Subcutaneous abdominal adipose tissue (tissue), 5 donors: Measurements from ENCODE around the gene TTC1.

Experiments
- H3K27ac ChIP-seq: one replicate; pipeline ENCODE4 v1.7.0; 2013; ENCODE audit warnings: low read depth, mild to moderate bottlenecking, inconsistent platforms, low read length, moderate library complexity
- H3K27me3 ChIP-seq, 5 donors: one replicate each; pipeline ENCODE4 v1.7.0; 2013; ENCODE audit warnings: low read length in 5 of 5, inconsistent platforms in 1 of 5; ENCODE audit not compliant: control insufficient read depth in 5 of 5, insufficient read depth in 4 of 5
- H3K36me3 ChIP-seq, 5 donors: one replicate each; pipeline ENCODE4 v1.7.0; 2013; ENCODE audit warnings: low read length in 5 of 5; ENCODE audit not compliant: control insufficient read depth in 5 of 5, insufficient read depth in 5 of 5
- H3K4me1 ChIP-seq, 5 donors: one replicate each; pipeline ENCODE4 v1.7.0; 2013; ENCODE audit warnings: low read length in 5 of 5, mild to moderate bottlenecking in 3 of 5, moderate library complexity in 1 of 5; ENCODE audit not compliant: control insufficient read depth in 5 of 5, insufficient read depth in 5 of 5
- H3K4me3 ChIP-seq, 5 donors: one replicate each; pipeline ENCODE4 v1.7.0; 2013; ENCODE audit warnings: low read length in 5 of 5, low read depth in 1 of 5
- H3K9ac ChIP-seq, 5 donors: one replicate each; pipeline ENCODE4 v1.7.0; 2013; ENCODE audit warnings: low read length in 5 of 5, mild to moderate bottlenecking in 4 of 5, moderate library complexity in 3 of 5
- H3K9me3 ChIP-seq, 5 donors: one replicate each; pipeline ENCODE4 v1.7.0; 2013; ENCODE audit warnings: low read length in 5 of 5; ENCODE audit not compliant: control insufficient read depth in 5 of 5
- donor health status: healthy.
- donor health status: healthy.
- donor health status: healthy.
- donor health status: healthy.
- donor health status: healthy.

TTC1 gene

GRCh38 chr5:160075073-160075472 is 66.1 kb downstream of the TTC1 start:
- Histone ChIP-seq H3K27me3 (no peaks in the 10 kb centered on the region), H3K27ac (no peak overlapping the region), H3K9me3 (no peaks in the 10 kb centered on the region), H3K4me3 (no peak overlapping the region), H3K36me3 (peaks cover 9 to 19% (median 13%) of the 10 kb centered on the region in 5 donors), H3K4me1 (peaks cover 2 to 20% (median 19%) of the 10 kb centered on the region in 5 donors), H3K9ac (no peak overlapping the region)

- Histone ChIP-seq H3K4me1 (peaks cover 0 to 6% (median 5%) of the 10 kb centered on the region in 5 donors), H3K36me3 (peaks cover 9 to 19% (median 13%) of the 10 kb centered on the region in 5 donors), H3K4me3 (no peak overlapping the region), H3K9me3 (no peaks in the 10 kb centered on the region), H3K27me3 (no peaks in the 10 kb centered on the region), H3K27ac (no peak overlapping the region), H3K9ac (no peak overlapping the region)
Measured at GRCh38 chr5:160076997-160077396, 68.1 kb downstream of the TTC1 start.

- Histone ChIP-seq H3K36me3 (peaks cover 9 to 19% (median 13%) of the 10 kb centered on the region in 5 donors), H3K27ac (no peak overlapping the region), H3K4me3 (no peak overlapping the region), H3K9ac (no peak overlapping the region), H3K4me1 (peaks cover 0 to 7% (median 0%) of the 10 kb centered on the region in 5 donors), H3K9me3 (no peaks in the 10 kb centered on the region), H3K27me3 (no peaks in the 10 kb centered on the region)
Measured at GRCh38 chr5:160079753-160080152, 70.8 kb downstream of the TTC1 start.

GRCh38 chr5:160081495-160081894 is 72.6 kb downstream of the TTC1 start:
- H3K27me3 ChIP-seq: no peaks in the 10 kb centered on the region
- H3K4me1 ChIP-seq: peaks cover 0 to 7% (median 0%) of the 10 kb centered on the region in 5 donors
- no peaks in the 10 kb centered on the region for H3K9me3 ChIP-seq
- no peak overlapping the region for H3K9ac ChIP-seq
- no peak overlapping the region for H3K4me3 ChIP-seq
- H3K36me3 ChIP-seq: peaks cover 9 to 19% (median 13%) of the 10 kb centered on the region in 5 donors
- no peak overlapping the region for H3K27ac ChIP-seq

- H3K9ac ChIP-seq: no peak overlapping the region
- no peak overlapping the region for H3K4me3 ChIP-seq
- no peaks in the 10 kb centered on the region for H3K9me3 ChIP-seq
- H3K27ac ChIP-seq: no peak overlapping the region
- H3K4me1 ChIP-seq: peaks cover 0 to 7% (median 0%) of the 10 kb centered on the region in 5 donors
- peaks cover 7 to 15% (median 9%) of the 10 kb centered on the region in 5 donors for H3K36me3 ChIP-seq
- no peaks in the 10 kb centered on the region for H3K27me3 ChIP-seq
Measured at GRCh38 chr5:160082614-160083500, 73.9 kb downstream of the TTC1 start.

- Histone ChIP-seq H3K4me3 (no peak overlapping the region), H3K9ac (no peak overlapping the region), H3K9me3 (no peaks in the 10 kb centered on the region), H3K27me3 (no peaks in the 10 kb centered on the region), H3K4me1 (peaks cover 0 to 7% (median 0%) of the 10 kb centered on the region in 5 donors), H3K27ac (no peak overlapping the region), H3K36me3 (peaks cover 2 to 9% (median 6%) of the 10 kb centered on the region in 5 donors)
Measured at GRCh38 chr5:160083501-160083900, 74.6 kb downstream of the TTC1 start.

- H3K4me1 ChIP-seq: peaks cover 0 to 7% (median 0%) of the 10 kb centered on the region in 5 donors
- H3K27ac ChIP-seq: no peak overlapping the region
- H3K27me3 ChIP-seq: no peaks in the 10 kb centered on the region
- H3K9ac ChIP-seq: no peak overlapping the region
- no peaks in the 10 kb centered on the region for H3K9me3 ChIP-seq
- H3K4me3 ChIP-seq: no peak overlapping the region
- H3K36me3 ChIP-seq: peaks cover 0 to 3% (median 0%) of the 10 kb centered on the region in 5 donors
Measured at GRCh38 chr5:160084144-160084543, 75.2 kb downstream of the TTC1 start.

GRCh38 chr5:160087199-160087598 is 78.3 kb downstream of the TTC1 start:
- Histone ChIP-seq H3K4me3 (no peak overlapping the region), H3K4me1 (peaks cover 0 to 7% (median 0%) of the 10 kb centered on the region in 5 donors), H3K9ac (no peak overlapping the region), H3K9me3 (no peaks in the 10 kb centered on the region), H3K27me3 (no peaks in the 10 kb centered on the region), H3K27ac (no peak overlapping the region), H3K36me3 (peaks cover 0 to 4% (median 2%) of the 10 kb centered on the region in 5 donors)

GRCh38 chr5:160088805-160089204 is 79.9 kb downstream of the TTC1 start:
- H3K9ac ChIP-seq: no peak overlapping the region
- no peaks in the 10 kb centered on the region for H3K4me1 ChIP-seq
- no peak overlapping the region for H3K27ac ChIP-seq
- H3K4me3 ChIP-seq: no peak overlapping the region
- no peaks in the 10 kb centered on the region for H3K27me3 ChIP-seq
- peaks cover 10 to 20% (median 18%) of the 10 kb centered on the region in 5 donors for H3K36me3 ChIP-seq
- H3K9me3 ChIP-seq: no peaks in the 10 kb centered on the region

GRCh38 chr5:160089531-160089930 is 80.6 kb downstream of the TTC1 start:
- no peak overlapping the region for H3K9ac ChIP-seq
- H3K27me3 ChIP-seq: no peaks in the 10 kb centered on the region
- H3K4me3 ChIP-seq: no peak overlapping the region
- H3K4me1 ChIP-seq: no peaks in the 10 kb centered on the region
- peaks cover 10 to 20% (median 19%) of the 10 kb centered on the region in 5 donors for H3K36me3 ChIP-seq
- no peaks in the 10 kb centered on the region for H3K9me3 ChIP-seq
- no peak overlapping the region for H3K27ac ChIP-seq
